Measurements from ENCODE around the gene BTN2A1. TPM values are rescaled to one million over a fixed set of nuclear protein-coding genes. Genes with fewer than 3 reads are reported as not detected.

The BTN2A1 gene
- total and polyA plus RNA-seq, 9 of the 15 experiments (the other 6 are each of a cell fraction or from before 2014, with no cell fraction given) = 6.7 to 22.1 (median 16.4) TPM

DNA sequence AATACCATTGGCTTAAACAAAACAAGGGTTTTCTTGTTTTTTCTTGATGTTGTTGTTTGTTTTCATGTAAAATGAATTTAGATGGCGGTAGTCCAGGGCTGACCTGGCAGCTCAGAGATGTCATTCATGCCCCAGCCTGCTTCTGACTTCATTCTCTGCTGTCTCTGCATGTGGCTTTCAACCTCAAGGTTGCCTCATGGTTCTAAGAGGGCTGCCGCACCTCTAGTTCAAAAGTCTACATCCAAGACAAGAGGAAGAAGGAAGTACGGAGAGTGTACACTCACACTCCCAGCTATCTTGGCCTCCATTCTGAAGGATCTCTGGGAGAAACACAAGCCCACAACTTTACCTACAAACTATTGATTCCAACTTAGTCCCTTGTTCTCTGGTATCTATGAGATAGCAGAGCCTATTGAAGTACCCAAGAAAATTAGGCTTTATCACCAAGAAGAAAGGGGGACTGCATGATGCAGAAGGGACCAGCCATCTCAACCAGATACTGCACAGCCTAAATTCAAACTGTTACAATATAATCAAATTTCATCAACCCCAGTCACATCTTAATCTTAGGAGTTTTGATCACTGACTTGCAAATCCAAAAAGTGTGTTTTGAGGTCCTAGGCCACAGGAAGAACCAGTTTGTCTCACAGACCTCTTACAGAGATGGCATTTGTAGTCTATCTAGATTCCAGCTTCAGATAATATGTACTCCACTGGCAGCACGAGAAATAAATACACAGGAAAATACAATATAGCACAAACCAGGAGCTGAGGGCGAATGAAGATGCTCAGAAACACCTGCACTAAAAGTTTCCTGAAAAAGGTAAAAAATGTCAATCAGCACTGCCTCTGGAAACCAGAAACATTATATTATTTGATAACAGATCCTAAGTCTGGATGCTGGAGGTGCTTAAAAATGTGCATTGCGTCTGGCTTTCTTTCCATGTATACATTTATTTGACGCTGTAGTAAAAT, 18.3 kb upstream of the BTN2A1 start (continued):
- TF ChIP-seq, protein P1, sequence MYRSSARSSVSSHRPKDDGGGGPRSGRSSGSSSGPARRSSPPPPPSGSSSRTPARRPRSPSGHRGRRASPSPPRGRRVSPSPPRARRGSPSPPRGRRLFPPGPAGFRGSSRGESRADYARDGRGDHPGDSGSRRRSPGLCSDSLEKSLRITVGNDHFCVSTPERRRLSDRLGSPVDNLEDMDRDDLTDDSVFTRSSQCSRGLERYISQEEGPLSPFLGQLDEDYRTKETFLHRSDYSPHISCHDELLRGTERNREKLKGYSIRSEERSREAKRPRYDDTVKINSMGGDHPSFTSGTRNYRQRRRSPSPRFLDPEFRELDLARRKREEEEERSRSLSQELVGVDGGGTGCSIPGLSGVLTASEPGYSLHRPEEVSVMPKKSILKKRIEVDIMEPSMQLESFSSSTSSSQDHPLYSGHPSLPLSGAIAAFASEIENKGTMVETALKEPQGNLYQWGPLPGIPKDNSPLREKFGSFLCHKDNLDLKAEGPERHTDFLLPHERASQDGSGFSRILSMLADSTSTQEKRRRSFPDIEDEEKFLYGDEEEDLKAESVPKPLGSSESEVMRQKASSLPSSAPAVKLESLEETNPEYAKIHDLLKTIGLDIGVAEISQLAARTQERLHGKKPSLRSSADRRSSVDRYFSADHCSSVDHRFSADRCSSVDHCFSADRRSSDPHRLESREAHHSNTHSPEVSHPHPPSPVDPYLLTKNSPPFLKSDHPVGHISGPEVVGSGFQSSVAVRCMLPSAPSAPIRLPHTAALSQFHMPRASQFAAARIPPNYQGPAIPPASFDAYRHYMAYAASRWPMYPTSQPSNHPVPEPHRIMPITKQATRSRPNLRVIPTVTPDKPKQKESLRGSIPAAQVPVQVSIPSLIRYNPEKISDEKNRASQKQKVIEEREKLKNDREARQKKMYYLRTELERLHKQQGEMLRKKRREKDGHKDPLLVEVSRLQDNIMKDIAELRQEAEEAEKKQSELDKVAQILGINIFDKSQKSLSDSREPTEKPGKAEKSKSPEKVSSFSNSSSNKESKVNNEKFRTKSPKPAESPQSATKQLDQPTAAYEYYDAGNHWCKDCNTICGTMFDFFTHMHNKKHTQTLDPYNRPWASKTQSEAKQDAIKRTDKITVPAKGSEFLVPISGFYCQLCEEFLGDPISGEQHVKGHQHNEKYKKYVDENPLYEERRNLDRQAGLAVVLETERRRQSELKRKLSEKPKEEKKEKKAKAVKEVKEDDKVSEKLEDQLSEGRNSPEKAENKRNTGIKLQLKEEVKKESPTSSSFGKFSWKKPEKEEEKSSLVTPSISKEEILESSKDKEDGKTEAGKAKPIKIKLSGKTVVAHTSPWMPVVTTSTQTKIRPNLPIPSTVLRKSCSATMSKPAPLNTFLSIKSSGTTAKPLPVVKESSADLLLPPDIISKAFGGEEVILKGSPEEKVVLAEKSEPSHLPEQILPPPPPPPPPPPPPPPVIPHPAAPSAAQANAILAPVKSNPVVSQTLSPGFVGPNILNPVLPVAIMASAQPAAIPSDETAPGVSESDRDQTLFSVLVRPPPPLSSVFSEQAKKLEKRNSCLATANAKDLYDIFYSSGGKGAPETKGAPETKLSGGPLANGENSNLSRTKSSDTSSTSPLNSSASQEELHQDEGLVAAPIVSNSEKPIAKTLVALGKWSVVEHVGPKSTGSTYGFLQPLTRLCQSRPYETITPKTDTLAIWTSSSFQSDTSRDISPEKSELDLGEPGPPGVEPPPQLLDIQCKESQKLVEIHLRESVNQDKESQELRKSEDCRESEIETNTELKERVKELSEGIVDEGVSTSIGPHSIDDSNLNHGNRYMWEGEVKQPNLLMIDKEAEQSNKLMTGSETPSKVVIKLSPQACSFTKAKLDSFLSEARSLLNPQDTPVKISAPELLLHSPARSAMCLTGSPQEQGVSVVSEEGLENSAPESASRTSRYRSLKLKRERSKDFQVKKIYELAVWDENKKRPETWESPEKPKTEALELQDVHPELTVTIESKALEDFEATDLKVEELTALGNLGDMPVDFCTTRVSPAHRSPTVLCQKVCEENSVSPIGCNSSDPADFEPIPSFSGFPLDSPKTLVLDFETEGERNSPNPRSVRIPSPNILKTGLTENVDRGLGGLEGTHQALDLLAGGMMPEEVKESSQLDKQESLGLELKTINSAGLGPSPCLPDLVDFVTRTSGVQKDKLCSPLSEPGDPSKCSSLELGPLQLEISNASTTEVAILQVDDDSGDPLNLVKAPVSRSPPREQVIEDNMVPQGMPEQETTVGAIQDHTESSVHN (IDR thresholded peaks at IDR 0.05; ENCODE audit: borderline replicate concordance in 1 of 2, low read depth in 1 of 2) = 0 out of 4 replicates have a peak, but pooled peaks of 1 of the 2 experiments have one; percentile 25
- TF ChIP-seq MECOM (CRISPR knock-in tag; IDR thresholded peaks at IDR 0.05) (0 out of 2 replicates have a peak, but pooled peaks have one; percentile 47), KHSRP (IDR thresholded peaks at IDR 0.05) (no peak), HIVEP1 (CRISPR knock-in tag; IDR thresholded peaks at IDR 0.05) (no peak), ZNF695 (CRISPR knock-in tag; IDR thresholded peaks at IDR 0.05) (no peak), SMARCC2 (IDR thresholded peaks at IDR 0.05; ENCODE audit: low read depth) (no peak), RBFOX2 (IDR thresholded peaks at IDR 0.05; ENCODE audit: low read depth, low read length) (no peak), RAD21 (CRISPR knock-in tag; conservative IDR thresholded peaks at IDR 0.05 in 1 of 2, IDR thresholded peaks at IDR 0.05 in 1 of 2) (0 out of 4 replicates have a peak, but pooled peaks of 1 of the 2 experiments have one; percentile 2), ELF2 (CRISPR knock-in tag; IDR thresholded peaks at IDR 0.05) (0 out of 2 replicates have a peak, but pooled peaks have one; percentile 19), ZNF696 (CRISPR knock-in tag; conservative IDR thresholded peaks at IDR 0.05) (no peak)
- TF ChIP-seq, protein P2, sequence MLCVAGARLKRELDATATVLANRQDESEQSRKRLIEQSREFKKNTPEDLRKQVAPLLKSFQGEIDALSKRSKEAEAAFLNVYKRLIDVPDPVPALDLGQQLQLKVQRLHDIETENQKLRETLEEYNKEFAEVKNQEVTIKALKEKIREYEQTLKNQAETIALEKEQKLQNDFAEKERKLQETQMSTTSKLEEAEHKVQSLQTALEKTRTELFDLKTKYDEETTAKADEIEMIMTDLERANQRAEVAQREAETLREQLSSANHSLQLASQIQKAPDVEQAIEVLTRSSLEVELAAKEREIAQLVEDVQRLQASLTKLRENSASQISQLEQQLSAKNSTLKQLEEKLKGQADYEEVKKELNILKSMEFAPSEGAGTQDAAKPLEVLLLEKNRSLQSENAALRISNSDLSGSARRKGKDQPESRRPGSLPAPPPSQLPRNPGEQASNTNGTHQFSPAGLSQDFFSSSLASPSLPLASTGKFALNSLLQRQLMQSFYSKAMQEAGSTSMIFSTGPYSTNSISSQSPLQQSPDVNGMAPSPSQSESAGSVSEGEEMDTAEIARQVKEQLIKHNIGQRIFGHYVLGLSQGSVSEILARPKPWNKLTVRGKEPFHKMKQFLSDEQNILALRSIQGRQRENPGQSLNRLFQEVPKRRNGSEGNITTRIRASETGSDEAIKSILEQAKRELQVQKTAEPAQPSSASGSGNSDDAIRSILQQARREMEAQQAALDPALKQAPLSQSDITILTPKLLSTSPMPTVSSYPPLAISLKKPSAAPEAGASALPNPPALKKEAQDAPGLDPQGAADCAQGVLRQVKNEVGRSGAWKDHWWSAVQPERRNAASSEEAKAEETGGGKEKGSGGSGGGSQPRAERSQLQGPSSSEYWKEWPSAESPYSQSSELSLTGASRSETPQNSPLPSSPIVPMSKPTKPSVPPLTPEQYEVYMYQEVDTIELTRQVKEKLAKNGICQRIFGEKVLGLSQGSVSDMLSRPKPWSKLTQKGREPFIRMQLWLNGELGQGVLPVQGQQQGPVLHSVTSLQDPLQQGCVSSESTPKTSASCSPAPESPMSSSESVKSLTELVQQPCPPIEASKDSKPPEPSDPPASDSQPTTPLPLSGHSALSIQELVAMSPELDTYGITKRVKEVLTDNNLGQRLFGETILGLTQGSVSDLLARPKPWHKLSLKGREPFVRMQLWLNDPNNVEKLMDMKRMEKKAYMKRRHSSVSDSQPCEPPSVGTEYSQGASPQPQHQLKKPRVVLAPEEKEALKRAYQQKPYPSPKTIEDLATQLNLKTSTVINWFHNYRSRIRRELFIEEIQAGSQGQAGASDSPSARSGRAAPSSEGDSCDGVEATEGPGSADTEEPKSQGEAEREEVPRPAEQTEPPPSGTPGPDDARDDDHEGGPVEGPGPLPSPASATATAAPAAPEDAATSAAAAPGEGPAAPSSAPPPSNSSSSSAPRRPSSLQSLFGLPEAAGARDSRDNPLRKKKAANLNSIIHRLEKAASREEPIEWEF (CRISPR knock-in tag; IDR thresholded peaks at IDR 0.05) = no peak
